T-helper 17 cell (primary cell): ENCODE measurements around the gene ASAP2. TPM values are rescaled to one million over a fixed set of nuclear protein-coding genes. Genes with fewer than 3 reads are reported as not detected.

Experiments
- ATAC-seq: fragments of 150-1000 bp; cut with Tn5 transposase; 2 replicates; pipeline ENCODE4 v1.10.0; 2021; ENCODE audit warnings: mild to moderate bottlenecking, moderate library complexity
- DNase-seq, 3 donors: peaks; one replicate each; pipeline versions ENCODE4 v3.0.0 to v3.0.0-alpha.2; 2020 to 2021
- H3K9me3 ChIP-seq: one replicate; pipeline ENCODE4 v1.7.0; 2013; ENCODE audit warnings: low read length, mild to moderate bottlenecking; ENCODE audit not compliant: control insufficient read depth, poor library complexity, severe bottlenecking
- H3K27ac Mint-ChIP-seq: one replicate; pipeline ENCODE4 v1.8.0; 2022; ENCODE audit warnings: mild to moderate bottlenecking, moderate library complexity, mixed read lengths
- H3K27me3 Mint-ChIP-seq: one replicate; pipeline ENCODE4 v1.8.0; 2022; ENCODE audit warnings: mixed read lengths
- H3K36me3 Mint-ChIP-seq: one replicate; pipeline ENCODE4 v1.8.0; 2022; ENCODE audit warnings: low read depth, mixed read lengths
- H3K4me1 Mint-ChIP-seq: one replicate; pipeline ENCODE4 v1.8.0; 2022; ENCODE audit warnings: mild to moderate bottlenecking, mixed read lengths
- H3K4me3 Mint-ChIP-seq: one replicate; pipeline ENCODE4 v1.8.0; 2022; ENCODE audit warnings: mild to moderate bottlenecking, moderate library complexity, mixed read lengths
- total RNA-seq, 4 donors: library from RNA in 2 of 4; stranded (reverse) in 2 of 4; gene quantifications; one replicate each; pipeline ENCODE4 v1.2.3 and lab custom pipeline; 2022 to 2026

Gene ASAP2
- total RNA-seq, 2 donors from 2014 or later, result 0.75 to 14.8 TPM

- Mint-ChIP-seq H3K27ac (no peak overlapping the region), H3K4me1 (peaks cover 4% of the 10 kb centered on the region), H3K27me3 (peaks cover 82% of the 10 kb centered on the region), H3K4me3 (no peak overlapping the region), H3K36me3 (peaks cover 2% of the 10 kb centered on the region)
- ATAC-seq (no peak), DNase-seq (no peak)
- no peaks in the 10 kb centered on the region for H3K9me3 ChIP-seq
These were observed 148.7 kb downstream of the ASAP2 start for GRCh38 chr2:9355270-9355669.

DNA sequence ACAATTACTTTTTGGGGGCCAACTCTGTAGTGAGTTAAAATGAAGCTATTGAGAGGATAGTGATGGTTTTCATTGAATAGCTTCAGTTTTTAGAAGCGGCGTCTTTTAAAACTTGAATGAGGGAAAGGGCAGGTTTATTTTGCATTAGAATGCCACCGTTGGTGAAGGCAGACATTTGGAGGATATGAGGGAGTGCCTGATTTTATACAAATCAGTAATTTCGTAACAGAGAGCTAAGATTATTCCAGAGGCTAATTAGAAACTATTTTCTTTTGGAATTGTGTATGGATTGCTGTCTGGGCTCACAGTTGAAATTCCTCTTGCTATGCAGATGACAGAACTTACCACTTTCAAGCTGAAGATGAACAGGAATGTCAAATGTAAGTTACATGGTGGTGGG is 149.1 kb downstream of the ASAP2 start:
- no peak overlapping the region for H3K27ac Mint-ChIP-seq
- DNase-seq, result no peak
- peaks cover 4% of the 10 kb centered on the region for H3K4me1 Mint-ChIP-seq
- H3K4me3 Mint-ChIP-seq, result no peak overlapping the region
- peaks cover 77% of the 10 kb centered on the region for H3K27me3 Mint-ChIP-seq
- no peaks in the 10 kb centered on the region for H3K9me3 ChIP-seq
- no peak for ATAC-seq
- H3K36me3 Mint-ChIP-seq, result peaks cover 2% of the 10 kb centered on the region

DNA sequence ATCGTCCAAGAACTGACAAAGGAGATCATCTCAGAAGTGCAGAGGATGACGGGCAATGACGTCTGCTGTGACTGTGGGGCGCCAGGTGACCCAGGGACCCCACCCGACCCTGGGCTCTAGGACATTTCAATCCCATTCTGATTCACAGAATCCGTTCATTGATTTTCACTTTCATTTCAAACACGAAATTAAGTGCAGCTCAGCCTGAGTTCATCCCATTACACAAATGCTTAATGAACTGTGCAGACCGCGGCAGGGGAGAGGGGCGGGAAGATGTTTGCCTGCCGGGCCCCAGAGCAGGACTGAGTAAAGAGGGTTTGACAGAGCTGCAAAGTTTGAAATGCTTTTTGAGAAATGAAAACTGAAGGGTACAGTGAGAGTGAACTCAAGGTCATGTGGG is 149.6 kb downstream of the ASAP2 start:
- peaks cover 2% of the 10 kb centered on the region for H3K36me3 Mint-ChIP-seq
- peaks cover 4% of the 10 kb centered on the region for H3K4me1 Mint-ChIP-seq
- H3K27me3 Mint-ChIP-seq, result peaks cover 75% of the 10 kb centered on the region
- no peak overlapping the region for H3K27ac Mint-ChIP-seq
- no peak overlapping the region for H3K4me3 Mint-ChIP-seq
- ATAC-seq (no peak), DNase-seq (no peak)
- H3K9me3 ChIP-seq, result no peaks in the 10 kb centered on the region

DNA sequence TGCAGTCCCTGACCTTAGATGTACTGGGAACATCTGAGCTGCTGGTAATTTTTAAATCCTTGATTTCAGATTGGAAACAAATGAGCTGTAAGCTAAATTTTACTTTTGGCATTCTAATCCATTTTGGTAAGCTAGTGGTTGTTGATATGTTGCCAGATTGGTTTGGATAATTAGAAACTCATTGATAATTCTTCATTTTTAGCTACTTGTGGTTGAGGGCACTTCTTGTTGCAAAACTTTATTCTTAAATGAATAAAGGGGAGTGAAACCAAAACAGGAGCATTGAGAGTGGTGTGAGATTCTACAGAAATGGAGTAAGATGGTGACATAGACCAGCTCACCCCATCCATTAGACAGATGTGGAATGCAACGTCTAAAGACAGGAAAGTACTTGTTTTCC is 152.2 kb downstream of the ASAP2 start:
- H3K4me1 Mint-ChIP-seq, result peaks cover 4% of the 10 kb centered on the region
- H3K27ac Mint-ChIP-seq, result no peak overlapping the region
- H3K9me3 ChIP-seq, result no peaks in the 10 kb centered on the region
- DNase-seq (no peak), ATAC-seq (no peak)
- H3K27me3 Mint-ChIP-seq, result peaks cover 72% of the 10 kb centered on the region
- peaks cover 2% of the 10 kb centered on the region for H3K36me3 Mint-ChIP-seq
- no peak overlapping the region for H3K4me3 Mint-ChIP-seq

GRCh38 chr2:9359463-9359862 is 152.9 kb downstream of the ASAP2 start:
- H3K4me3 Mint-ChIP-seq, result no peak overlapping the region
- H3K27me3 Mint-ChIP-seq, result peaks cover 71% of the 10 kb centered on the region
- ATAC-seq (no peak), DNase-seq (no peak)
- peaks cover 2% of the 10 kb centered on the region for H3K36me3 Mint-ChIP-seq
- H3K9me3 ChIP-seq, result no peaks in the 10 kb centered on the region
- peaks cover 4% of the 10 kb centered on the region for H3K4me1 Mint-ChIP-seq
- no peak overlapping the region for H3K27ac Mint-ChIP-seq

- ATAC-seq (no peak), DNase-seq (no peak)
- no peaks in the 10 kb centered on the region for H3K9me3 ChIP-seq
- Mint-ChIP-seq H3K4me3 (no peak overlapping the region), H3K4me1 (peaks cover 4% of the 10 kb centered on the region), H3K27me3 (peaks cover 71% of the 10 kb centered on the region), H3K27ac (no peak overlapping the region), H3K36me3 (peaks cover 2% of the 10 kb centered on the region)
These were observed 153.5 kb downstream of the ASAP2 start for GRCh38 chr2:9360110-9360509.

DNA sequence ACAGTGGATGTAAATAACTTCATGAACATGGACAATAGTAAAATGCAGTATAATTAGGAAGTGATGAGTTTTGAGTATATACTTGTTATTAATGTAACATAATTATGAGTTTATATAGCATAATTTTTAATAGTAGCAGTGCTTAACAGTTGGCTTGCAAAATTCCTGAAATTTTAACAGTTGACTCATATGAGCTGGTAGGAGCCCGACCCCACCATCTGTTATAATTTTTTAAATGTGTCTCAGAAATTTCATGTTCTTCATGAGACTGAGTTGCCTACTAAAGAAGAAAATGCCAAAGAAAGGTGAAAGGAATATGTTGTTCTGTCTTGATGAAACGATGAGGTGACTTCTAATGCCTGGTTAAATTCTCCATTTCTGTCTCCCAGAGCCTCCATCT is 154.1 kb downstream of the ASAP2 start:
- DNase-seq, result no peak
- Mint-ChIP-seq H3K27ac (no peak overlapping the region), H3K4me1 (peaks cover 4% of the 10 kb centered on the region), H3K27me3 (peaks cover 71% of the 10 kb centered on the region), H3K36me3 (peaks cover 2% of the 10 kb centered on the region), H3K4me3 (no peak overlapping the region)
- no peak for ATAC-seq
- no peaks in the 10 kb centered on the region for H3K9me3 ChIP-seq

DNA sequence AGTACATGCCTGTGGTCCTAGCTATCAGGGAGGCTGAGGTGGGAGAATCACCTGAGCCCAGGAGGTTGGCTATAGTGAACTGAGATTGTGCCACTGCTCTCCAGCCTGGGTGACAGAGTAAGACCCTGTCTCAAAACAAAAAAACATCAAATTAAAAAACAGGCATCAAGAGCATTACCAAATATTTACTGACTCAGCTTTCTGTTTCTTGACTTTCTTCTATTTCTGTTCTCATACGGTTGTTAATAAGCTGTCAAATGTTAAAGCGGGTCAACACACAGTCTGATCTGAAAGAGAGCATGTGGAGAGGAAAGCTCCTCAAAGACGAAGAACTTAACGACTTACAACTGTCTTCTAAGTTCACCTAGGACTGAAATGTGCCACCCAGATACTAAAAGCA is 157.8 kb downstream of the ASAP2 start:
- DNase-seq (no peak), ATAC-seq (no peak)

DNA sequence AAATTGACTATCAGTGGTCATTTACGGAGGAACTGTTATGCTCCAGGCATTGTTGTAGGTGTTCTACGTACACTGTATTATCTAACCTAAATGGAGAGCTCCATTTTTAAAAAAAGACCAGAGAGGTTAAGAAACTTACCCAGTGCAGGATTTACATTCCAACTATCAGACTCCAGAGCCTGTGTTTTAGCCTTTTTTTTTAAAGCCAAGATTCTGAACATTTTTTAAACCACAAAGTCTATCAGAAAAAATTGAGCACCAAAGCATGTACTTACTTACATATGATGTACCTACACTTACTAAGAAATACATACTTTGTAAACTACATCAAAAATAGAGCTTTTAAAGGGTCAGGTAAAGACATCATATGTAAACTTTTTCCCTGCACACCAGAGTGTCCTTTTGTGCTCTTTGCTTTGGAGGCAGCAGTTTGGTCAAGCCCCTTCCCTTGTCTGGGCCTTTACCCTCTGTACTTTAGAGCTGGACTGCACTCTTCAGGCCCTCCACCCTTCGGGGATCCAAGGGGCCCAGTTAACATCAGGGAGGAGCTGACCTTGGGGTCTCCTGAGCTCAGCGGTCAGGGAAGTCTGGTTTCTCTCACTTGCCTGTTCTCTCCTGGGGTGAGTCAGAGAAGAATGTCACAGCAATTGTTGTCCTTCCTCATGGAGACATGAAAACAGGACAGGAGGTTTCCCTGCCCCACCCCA is 158.3 kb downstream of the ASAP2 start:
- H3K27ac Mint-ChIP-seq, result no peak overlapping the region

More for the DNA sequence above, 157.8 kb downstream of the ASAP2 start:
- Mint-ChIP-seq H3K27ac (no peak overlapping the region), H3K36me3 (no peaks in the 10 kb centered on the region), H3K4me3 (no peak overlapping the region), H3K4me1 (peaks cover 2% of the 10 kb centered on the region), H3K27me3 (peaks cover 66% of the 10 kb centered on the region)
- no peaks in the 10 kb centered on the region for H3K9me3 ChIP-seq

GRCh38 chr2:9365498-9366019 is 158.9 kb downstream of the ASAP2 start:
- peaks cover 74% of the 10 kb centered on the region for H3K27me3 Mint-ChIP-seq
- no peak overlapping the region for H3K27ac Mint-ChIP-seq
- no peaks in the 10 kb centered on the region for H3K9me3 ChIP-seq
- no peak for ATAC-seq
- H3K4me3 Mint-ChIP-seq, result no peak overlapping the region
- H3K36me3 Mint-ChIP-seq, result no peaks in the 10 kb centered on the region
- H3K4me1 Mint-ChIP-seq, result peaks cover 3% of the 10 kb centered on the region
- no peak for DNase-seq

More for the DNA sequence above, 158.3 kb downstream of the ASAP2 start:
- Mint-ChIP-seq H3K36me3 (no peaks in the 10 kb centered on the region), H3K4me1 (peaks cover 3% of the 10 kb centered on the region), H3K27me3 (peaks cover 68% of the 10 kb centered on the region), H3K4me3 (no peak overlapping the region)
- no peaks in the 10 kb centered on the region for H3K9me3 ChIP-seq
- DNase-seq, result no peak
- no peak for ATAC-seq

DNA sequence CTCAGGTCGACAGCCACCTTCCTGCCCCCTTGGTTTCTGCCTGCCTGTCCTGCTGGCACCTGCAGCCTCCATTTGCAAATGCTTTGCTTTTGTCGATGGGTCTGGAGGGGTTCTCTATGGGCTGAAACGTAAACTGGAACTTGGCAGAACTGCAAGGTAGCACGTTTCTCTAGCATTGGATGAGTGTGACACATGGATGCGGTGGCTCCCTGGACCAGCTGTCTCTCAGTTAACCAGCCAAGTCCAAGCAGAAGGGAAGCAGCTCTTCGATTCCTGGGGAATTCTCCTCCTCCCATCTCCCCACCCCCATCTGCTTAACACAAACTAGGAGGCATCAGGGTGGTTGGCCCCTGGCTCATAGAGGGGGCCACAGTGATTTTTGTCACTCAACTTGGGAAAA is 159.4 kb downstream of the ASAP2 start:
- H3K4me1 Mint-ChIP-seq, result peaks cover 3% of the 10 kb centered on the region
- no peak for ATAC-seq
- H3K9me3 ChIP-seq, result no peaks in the 10 kb centered on the region
- H3K4me3 Mint-ChIP-seq, result no peak overlapping the region
- no peak for DNase-seq
- peaks cover 79% of the 10 kb centered on the region for H3K27me3 Mint-ChIP-seq
- no peak overlapping the region for H3K27ac Mint-ChIP-seq
- H3K36me3 Mint-ChIP-seq, result no peaks in the 10 kb centered on the region

- Mint-ChIP-seq H3K27me3 (peaks cover 64% of the 10 kb centered on the region), H3K4me1 (peaks cover 3% of the 10 kb centered on the region), H3K4me3 (no peak overlapping the region), H3K27ac (no peak overlapping the region), H3K36me3 (peaks cover 2% of the 10 kb centered on the region)
- DNase-seq (no peak), ATAC-seq (no peak)
- no peaks in the 10 kb centered on the region for H3K9me3 ChIP-seq
These were observed 164.1 kb downstream of the ASAP2 start for GRCh38 chr2:9370746-9371145.

- peaks cover 58% of the 10 kb centered on the region for H3K27me3 Mint-ChIP-seq
- H3K27ac Mint-ChIP-seq, result no peak overlapping the region
- peaks cover 2% of the 10 kb centered on the region for H3K36me3 Mint-ChIP-seq
- H3K4me1 Mint-ChIP-seq, result peaks cover 3% of the 10 kb centered on the region
- H3K9me3 ChIP-seq, result no peaks in the 10 kb centered on the region
- DNase-seq, result no peak
- no peak for ATAC-seq
- H3K4me3 Mint-ChIP-seq, result no peak overlapping the region
These were observed 166.4 kb downstream of the ASAP2 start for GRCh38 chr2:9373047-9373446.

- Mint-ChIP-seq H3K27me3 (peaks cover 54% of the 10 kb centered on the region), H3K4me3 (no peak overlapping the region), H3K27ac (no peak overlapping the region), H3K4me1 (peaks cover 3% of the 10 kb centered on the region), H3K36me3 (peaks cover 2% of the 10 kb centered on the region)
- DNase-seq (no peak), ATAC-seq (no peak)
- H3K9me3 ChIP-seq, result no peaks in the 10 kb centered on the region
These were observed 166.9 kb downstream of the ASAP2 start for GRCh38 chr2:9373476-9373875.
